ENCODE data around the gene SP140L. TPM values are rescaled to one million over a fixed set of nuclear protein-coding genes. Genes with fewer than 3 reads are reported as not detected.
"Not testable (repeated sequence)": the region's sequence is repeated elsewhere in the genome, so short reads cannot be mapped to it uniquely, and the experiment has no call there.

The SP140L gene
- total RNA-seq, 2 donors from 2014 or later = 13.2 to 14.4 TPM

GRCh38 chr2:230335864-230336506 is 9.0 kb downstream of the SP140L start:
- H3K9ac ChIP-seq (ENCODE audit: low read depth in 2 of 2, low read length in 2 of 2) = no peak overlapping the region
- no peaks in the 10 kb centered on the region for H3K36me3 ChIP-seq
- no peaks in the 10 kb centered on the region for H3K9me3 ChIP-seq
- intact Hi-C loops (cut with DNase I) = no loop called here
- H3K27ac ChIP-seq = no peak overlapping the region
- no peak for TF ChIP-seq CTCF (IDR thresholded peaks at IDR 0.05)
- H3K27me3 ChIP-seq = no peaks in the 10 kb centered on the region
- H3K4me3 ChIP-seq = no peak overlapping the region
- no peak for DNase-seq
- H3K4me1 ChIP-seq = no peaks in the 10 kb centered on the region

- H3K36me3 ChIP-seq; H3K9ac ChIP-seq (ENCODE audit: low read depth in 2 of 2, low read length in 2 of 2); H3K27ac ChIP-seq; intact Hi-C loops (cut with DNase I); H3K27me3 ChIP-seq; DNase-seq; H3K4me3 ChIP-seq; H3K4me1 ChIP-seq; H3K9me3 ChIP-seq: not testable (repeated sequence)
Measured at GRCh38 chr2:230341936-230342528, 15.0 kb downstream of the SP140L start.

GRCh38 chr2:230343041-230343624 is 16.1 kb downstream of the SP140L start:
- DNase-seq; H3K27ac ChIP-seq; H3K4me1 ChIP-seq; H3K9me3 ChIP-seq; H3K36me3 ChIP-seq; H3K9ac ChIP-seq (ENCODE audit: low read depth in 2 of 2, low read length in 2 of 2); intact Hi-C loops (cut with DNase I); H3K4me3 ChIP-seq; H3K27me3 ChIP-seq: not testable (repeated sequence)

- Histone ChIP-seq H3K4me3 (no peak overlapping the region), H3K9ac (ENCODE audit: low read depth in 2 of 2, low read length in 2 of 2) (no peak overlapping the region), H3K27me3 (no peaks in the 10 kb centered on the region), H3K27ac (no peak overlapping the region), H3K36me3 (no peaks in the 10 kb centered on the region), H3K9me3 (no peaks in the 10 kb centered on the region), H3K4me1 (no peaks in the 10 kb centered on the region)
- intact Hi-C loops (cut with DNase I) = no loop called here
- no peak for TF ChIP-seq CTCF (IDR thresholded peaks at IDR 0.05)
- DNase-seq = no peak
Measured at GRCh38 chr2:230343747-230344146, 16.8 kb downstream of the SP140L start.

GRCh38 chr2:230346465-230346864 is 19.5 kb downstream of the SP140L start:
- Histone ChIP-seq H3K27ac (no peak overlapping the region), H3K36me3 (no peaks in the 10 kb centered on the region), H3K9me3 (no peaks in the 10 kb centered on the region), H3K9ac (ENCODE audit: low read depth in 2 of 2, low read length in 2 of 2) (no peak overlapping the region), H3K4me1 (no peaks in the 10 kb centered on the region), H3K27me3 (no peaks in the 10 kb centered on the region), H3K4me3 (no peak overlapping the region)
- intact Hi-C loops (cut with DNase I) = no loop called here
- no peak for TF ChIP-seq CTCF (IDR thresholded peaks at IDR 0.05)
- no peak for DNase-seq

- no peaks in the 10 kb centered on the region for H3K27me3 ChIP-seq
- H3K4me3 ChIP-seq = no peak overlapping the region
- TF ChIP-seq CTCF (IDR thresholded peaks at IDR 0.05) = no peak
- H3K4me1 ChIP-seq = no peaks in the 10 kb centered on the region
- no peak overlapping the region for H3K9ac ChIP-seq (ENCODE audit: low read depth in 2 of 2, low read length in 2 of 2)
- intact Hi-C loops (cut with DNase I) = no loop called here
- H3K9me3 ChIP-seq = no peaks in the 10 kb centered on the region
- H3K36me3 ChIP-seq = no peaks in the 10 kb centered on the region
- no peak for DNase-seq
- H3K27ac ChIP-seq = no peak overlapping the region
Measured at GRCh38 chr2:230346921-230347533, 20.0 kb downstream of the SP140L start.
